Measurements from ENCODE around the gene ECM1. TPM values are rescaled to one million over a fixed set of nuclear protein-coding genes. Genes with fewer than 3 reads are reported as not detected.

Gene ECM1
- total and polyA plus RNA-seq, 8 donors: 0.63 to 6.1 (median 2.4) TPM

DNA sequence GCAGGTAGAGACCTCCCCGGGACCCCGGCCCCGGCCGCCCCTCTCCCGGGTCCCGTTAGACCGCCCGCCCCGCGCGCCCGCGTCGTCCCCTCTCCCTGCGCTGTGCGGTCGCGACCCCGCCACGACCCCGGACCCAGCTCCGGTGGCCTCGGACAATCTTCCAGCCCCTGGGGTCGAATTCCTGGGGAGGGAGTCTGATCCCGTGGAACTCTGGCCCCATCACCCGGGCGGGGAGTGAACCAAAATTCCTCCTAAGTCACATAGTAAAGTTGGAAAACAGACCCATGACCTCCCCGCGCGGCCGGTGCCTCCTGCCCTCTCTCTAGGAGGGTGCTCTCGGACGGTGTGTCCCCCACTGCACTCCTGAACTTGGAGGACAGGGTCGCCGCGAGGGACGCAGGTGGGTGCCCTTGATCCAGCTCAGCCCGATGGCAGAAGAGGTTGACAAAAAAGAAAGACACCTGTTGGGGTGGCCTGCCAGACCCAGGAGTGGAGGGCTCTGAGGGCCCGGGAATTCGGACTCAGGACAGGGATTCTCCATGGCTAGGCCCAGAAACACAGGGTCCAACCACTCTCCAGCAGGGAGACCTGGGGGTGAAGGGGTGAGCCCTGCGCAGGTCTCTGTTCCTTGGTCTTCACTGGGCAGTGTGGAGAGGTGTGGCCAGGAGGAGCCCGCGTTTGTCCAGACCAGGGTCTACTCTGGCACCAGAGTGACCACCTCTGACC lies 41.8 kb downstream of the ECM1 start:
- H3K4me1 ChIP-seq: peaks cover 0 to 8% (median 0%) of the 10 kb centered on the region in 3 donors
- H3K27me3 ChIP-seq: no peaks in the 10 kb centered on the region
- WGBS, 2 donors: 12 to 16% methylated on average over 30 to 43 of the region's 43 CpGs
- peak overlapping the region in 3 of 4 donors; percentile 26 to 58 (median 41) for H3K4me3 ChIP-seq
- no peaks in the 10 kb centered on the region for H3K36me3 ChIP-seq
- no peaks in the 10 kb centered on the region for H3K9me3 ChIP-seq
- FAIRE-seq (no peak), DNase-seq (peak in 3 of 6 donors; percentile 45 to 79 (median 58)), ATAC-seq (peak; percentile 6 to 23 (median 15))
- intact Hi-C loops (cut with DNase I): no loop called here
- TF ChIP-seq CTCF (IDR thresholded peaks at IDR 0.05): no peak
- no peak overlapping the region for H3K27ac ChIP-seq

- intact Hi-C loops (cut with DNase I): no loop called here
- Histone ChIP-seq H3K36me3 (no peaks in the 10 kb centered on the region), H3K4me1 (peaks cover 0 to 8% (median 0%) of the 10 kb centered on the region in 3 donors), H3K4me3 (no peak overlapping the region), H3K27me3 (no peaks in the 10 kb centered on the region), H3K27ac (peak overlapping the region in 1 of 4 donors; percentile 4), H3K9me3 (no peaks in the 10 kb centered on the region)
- DNase-seq (no peak), ATAC-seq (peak in 1 of 4 donors; percentile 0), FAIRE-seq (no peak)
- no peak for TF ChIP-seq CTCF (IDR thresholded peaks at IDR 0.05)
- WGBS, 2 donors: 67 to 70% methylated on average over 22 of the region's 22 CpGs
Measured at GRCh38 chr1:150550222-150551050, 42.5 kb downstream of the ECM1 start.

GRCh38 chr1:150551051-150551783 lies 43.3 kb downstream of the ECM1 start:
- Histone ChIP-seq H3K27me3 (no peaks in the 10 kb centered on the region), H3K9me3 (no peaks in the 10 kb centered on the region), H3K27ac (no peak overlapping the region), H3K36me3 (no peaks in the 10 kb centered on the region), H3K4me3 (no peak overlapping the region), H3K4me1 (peaks cover 0 to 8% (median 0%) of the 10 kb centered on the region in 3 donors)
- TF ChIP-seq CTCF (IDR thresholded peaks at IDR 0.05): no peak
- 71 to 85% methylated on average over 11 of the region's 11 CpGs for WGBS, 2 donors
- DNase-seq (no peak), FAIRE-seq (no peak), ATAC-seq (peak in 1 of 4 donors; percentile 1)
- intact Hi-C loops (cut with DNase I): no loop called here

GRCh38 chr1:150551784-150552127 lies 43.8 kb downstream of the ECM1 start:
- no peak for FAIRE-seq
- intact Hi-C loops (cut with DNase I): no loop called here
- H3K27ac ChIP-seq: peak overlapping the region in 1 of 4 donors; percentile 41
- H3K9me3 ChIP-seq: no peaks in the 10 kb centered on the region
- no peak for DNase-seq
- no peaks in the 10 kb centered on the region for H3K27me3 ChIP-seq
- 41 to 47% methylated on average over 1 of the region's 1 CpG for WGBS, 2 donors
- peaks cover 0 to 8% (median 0%) of the 10 kb centered on the region in 3 donors for H3K4me1 ChIP-seq
- ATAC-seq: no peak
- TF ChIP-seq CTCF (IDR thresholded peaks at IDR 0.05): no peak
- H3K36me3 ChIP-seq: no peaks in the 10 kb centered on the region
- H3K4me3 ChIP-seq: no peak overlapping the region

Measured in pancreas (tissue), 10 donors.